OCI-M1 (cell line): ENCODE results near the gene LRRC26.

Experiments
- DNase-seq: peaks from one replicate; lab custom pipeline; 2025; lab: John Stamatoyannopoulos, UW

LRRC26 gene

GRCh38 chr9:137183980-137184595 is 14.2 kb upstream of the LRRC26 start:
- DNase-seq = no peak

GRCh38 chr9:137182836-137183235 is 13.0 kb upstream of the LRRC26 start:
- DNase-seq = no peak

- no peak for DNase-seq
These were observed 11.8 kb upstream of the LRRC26 start for GRCh38 chr9:137181680-137182079.

GRCh38 chr9:137180491-137180890 is 10.6 kb upstream of the LRRC26 start:
- DNase-seq = no peak

- no peak for DNase-seq
These were observed 9.9 kb upstream of the LRRC26 start for GRCh38 chr9:137179761-137180160.

- no peak for DNase-seq
These were observed 9.2 kb upstream of the LRRC26 start for GRCh38 chr9:137178939-137179630.

GRCh38 chr9:137178201-137178938 is 8.5 kb upstream of the LRRC26 start:
- no peak for DNase-seq

GRCh38 chr9:137176302-137177182 is 6.7 kb upstream of the LRRC26 start:
- peak; percentile 44 for DNase-seq

GRCh38 chr9:137175345-137175961 is 5.6 kb upstream of the LRRC26 start:
- DNase-seq = no peak

GRCh38 chr9:137174722-137175293 is 5.0 kb upstream of the LRRC26 start:
- no peak for DNase-seq

- no peak for DNase-seq
These were observed 4.2 kb upstream of the LRRC26 start for GRCh38 chr9:137173796-137174664.

- no peak for DNase-seq
These were observed 3.3 kb upstream of the LRRC26 start for GRCh38 chr9:137172901-137173795.

- no peak for DNase-seq
These were observed 1.5 kb upstream of the LRRC26 start for GRCh38 chr9:137171149-137171900.

GRCh38 chr9:137170486-137171148 is 766 bp upstream of the LRRC26 start:
- DNase-seq = no peak

GRCh38 chr9:137168904-137169856 is 671 bp downstream of the LRRC26 start:
- no peak for DNase-seq

- DNase-seq = peak; percentile 26
These were observed 1.3 kb downstream of the LRRC26 start for GRCh38 chr9:137168573-137168903.
